HCT116 (cell line): ENCODE data around the gene PDLIM5. TPM values are rescaled to one million over a fixed set of nuclear protein-coding genes. Genes with fewer than 3 reads are reported as not detected.
A peak's percentile ranks its signal among the peaks of the same experiment; 100 is the strongest.

Experiments
- ATAC-seq: fragments of 200-7000 bp; cut with Tn5 transposase; 2 replicates; pipeline ENCODE4 v1.9.1; 2020; ENCODE audit warnings: mild to moderate bottlenecking, moderate library complexity
- BruUV-seq: library from RNA; stranded (reverse); fragments of 400-500 nt; replicated peaks from 2 replicates; lab custom pipeline; 2021; lab: Mats Ljungman, UMichigan
- CTCF ChIA-PET: fragments of 300-600 bp; sonication (Branson Sonifier 250); formaldehyde crosslinking; loops from one replicate; lab custom pipeline; 2021; ENCODE audit warnings: antibody characterized with exemption; lab: Charles Lee
- POLR2A ChIA-PET: fragments of 300-600, 350-600 bp; sonication (Branson Sonifier 250); formaldehyde crosslinking; loops from one replicate; lab custom pipeline; 2021; ENCODE audit warnings: antibody characterized with exemption; lab: Charles Lee
- RAD21 ChIA-PET, 2 experiments: fragments of 300-600 bp; sonication (Branson Sonifier 250); formaldehyde crosslinking; loops; one replicate each; lab custom pipeline; 2023; ENCODE audit warnings: low total read pairs in 2 of 2; ENCODE audit not compliant: uncharacterized antibody in 2 of 2, unreplicated experiment in 2 of 2, low non-redundant PET in 1 of 2; lab: Charles Lee
- DNase-seq: peaks from one replicate; pipeline ENCODE4 v3.0.0-alpha.2; 2010; ENCODE audit warnings: low read depth, low spot score
- H2AFZ ChIP-seq: fragments of 200-600 bp; shearing (Covaris generic), sonication (generic); 2 replicates; pipeline ENCODE4 v1.6.1; 2017; ENCODE audit warnings: low read depth, mixed run types, mixed read lengths, antibody characterized with exemption, low read length; ENCODE audit not compliant: poor library complexity, severe bottlenecking
- H3K27ac ChIP-seq: 2 replicates; pipeline ENCODE4 v1.5.1; 2012; ENCODE audit warnings: low read depth, low read length
- H3K27me3 ChIP-seq: fragments of 200-600 bp; sonication (generic); 2 replicates; pipeline ENCODE4 v1.6.1; 2016; ENCODE audit warnings: mixed run types, low read length, mixed read lengths; ENCODE audit not compliant: insufficient read depth
- H3K36me3 ChIP-seq, 2 experiments: fragments of 200-500 bp in 1 of 2; fragments of 200-600 bp in 1 of 2; sonication (Bioruptor generic) in 1 of 2; sonication (generic) in 1 of 2; 2 replicates each; pipeline versions ENCODE4 v1.5.1 to v1.6.1; 2014 to 2016; ENCODE audit warnings: low read length in 2 of 2, inconsistent platforms in 1 of 2, mixed read lengths in 1 of 2, mixed run types in 1 of 2; ENCODE audit not compliant: insufficient read depth in 2 of 2, control insufficient read depth in 1 of 2
- H3K4me1 ChIP-seq, 2 experiments: fragments of 200-600 bp in 1 of 2; sonication (generic) in 1 of 2; 2 replicates each; pipeline versions ENCODE4 v1.5.1 to v1.6.1; 2012 to 2017; ENCODE audit warnings: low read length in 2 of 2, inconsistent platforms in 1 of 2, mild to moderate bottlenecking in 1 of 2, mixed read lengths in 1 of 2, mixed run types in 1 of 2, moderate library complexity in 1 of 2; ENCODE audit not compliant: insufficient read depth in 2 of 2, control insufficient read depth in 1 of 2
- H3K4me2 ChIP-seq: fragments of 200-600 bp; sonication (generic); 2 replicates; pipeline ENCODE4 v1.6.1; 2017; ENCODE audit warnings: mixed run types, low read length, mixed read lengths
- H3K4me3 ChIP-seq, 2 experiments: fragments of 200-600 bp in 1 of 2; sonication (generic) in 1 of 2; replicated peaks in 1 of 2; 2 replicates each; pipeline ENCODE4 v1.5.1; 2011 to 2016; ENCODE audit warnings: low read length in 2 of 2, control low read depth in 1 of 2, low read depth in 1 of 2, mild to moderate bottlenecking in 1 of 2, mixed read lengths in 1 of 2, mixed run types in 1 of 2
- H3K79me2 ChIP-seq: fragments of 200-600 bp; sonication (generic); 2 replicates; pipeline ENCODE4 v1.6.1; 2017; ENCODE audit warnings: mild to moderate bottlenecking, mixed run types, low read length, moderate library complexity, mixed read lengths; ENCODE audit not compliant: insufficient read depth
- H3K9ac ChIP-seq: fragments of 200-600 bp; sonication (generic); 2 replicates; pipeline ENCODE4 v1.6.1; 2016; ENCODE audit warnings: low read length, mixed read lengths
- H3K9me2 ChIP-seq: fragments of 200-600 bp; sonication (generic), shearing (Covaris generic); 2 replicates; pipeline ENCODE4 v1.6.1; 2017; ENCODE audit warnings: mixed run types, mild to moderate bottlenecking, moderate library complexity; ENCODE audit not compliant: insufficient read depth
- H3K9me3 ChIP-seq, 2 experiments: fragments of 200-500 bp in 1 of 2; fragments of 200-600 bp in 1 of 2; sonication (Bioruptor generic) in 1 of 2; sonication (generic) in 1 of 2; 2 replicates each; pipeline ENCODE4 v1.6.1; 2014 to 2017; ENCODE audit warnings: low read length in 2 of 2, mixed read lengths in 2 of 2, inconsistent platforms in 1 of 2, low read depth in 1 of 2, mild to moderate bottlenecking in 1 of 2, mixed run types in 1 of 2, moderate library complexity in 1 of 2; ENCODE audit not compliant: control insufficient read depth in 1 of 2, insufficient read depth in 1 of 2
- H4K20me1 ChIP-seq: fragments of 200-600 bp; sonication (generic), shearing (Covaris generic); 2 replicates; pipeline ENCODE4 v1.6.1; 2017; ENCODE audit warnings: mixed run types, mild to moderate bottlenecking, moderate library complexity; ENCODE audit not compliant: insufficient read depth
- CBX3 ChIP-seq: IDR thresholded peaks from 2 replicates; pipeline ENCODE4 v1.6.1; 2012; ENCODE audit warnings: low read depth
- EGR1 ChIP-seq: IDR thresholded peaks from 2 replicates; pipeline ENCODE4 v1.6.1; 2012; ENCODE audit warnings: low read depth
- ELF1 ChIP-seq: IDR thresholded peaks from 2 replicates; pipeline ENCODE4 v1.6.1; 2012; ENCODE audit warnings: low read depth, borderline replicate concordance
- EZH2 ChIP-seq: fragments of 200-600 bp; sonication (generic); IDR thresholded peaks from 2 replicates; pipeline ENCODE4 v1.6.1; 2017; ENCODE audit warnings: antibody characterized with exemption, mixed run types
- EZH2phosphoT487 ChIP-seq: fragments of 200-600 bp; IDR thresholded peaks from 2 replicates; pipeline ENCODE4 v1.6.1; 2018; ENCODE audit warnings: antibody characterized with exemption, borderline replicate concordance
- JUND ChIP-seq: IDR thresholded peaks from 2 replicates; pipeline ENCODE4 v1.6.1; 2012
- POLR2A ChIP-seq: IDR thresholded peaks from 2 replicates; pipeline ENCODE4 v1.7.0; 2011; ENCODE audit warnings: borderline replicate concordance; ENCODE audit not compliant: insufficient read depth, insufficient read length; ENCODE audit errors: extremely low read depth
- RAD21 ChIP-seq: IDR thresholded peaks from 2 replicates; pipeline ENCODE4 v1.6.1; 2012; ENCODE audit warnings: low read depth, mild to moderate bottlenecking
- SP1 ChIP-seq: IDR thresholded peaks from 2 replicates; pipeline ENCODE4 v1.6.1; 2012; ENCODE audit warnings: low read depth
- SRF ChIP-seq: IDR thresholded peaks from 2 replicates; pipeline ENCODE4 v1.6.1; 2012; ENCODE audit warnings: low read depth
- TCF7L2 ChIP-seq: IDR thresholded peaks from 2 replicates; pipeline ENCODE4 v1.7.0; 2011; ENCODE audit warnings: borderline replicate concordance, inconsistent platforms; ENCODE audit not compliant: insufficient read depth, insufficient read length; ENCODE audit errors: extremely low read depth
- YY1 ChIP-seq: IDR thresholded peaks from 2 replicates; pipeline ENCODE4 v1.6.1; 2011; ENCODE audit warnings: low read length, low read depth, moderate library complexity, mild to moderate bottlenecking; ENCODE audit not compliant: insufficient replicate concordance; ENCODE audit errors: extremely low read depth
- ZBTB33 ChIP-seq: IDR thresholded peaks from 2 replicates; pipeline ENCODE4 v1.6.1; 2011; ENCODE audit warnings: mild to moderate bottlenecking, low read length, moderate library complexity; ENCODE audit not compliant: insufficient replicate concordance; ENCODE audit errors: extremely low read depth
- ZFX ChIP-seq: fragments of 450-650 bp; IDR thresholded peaks from 2 replicates; pipeline ENCODE4 v1.6.1; 2017
- ZNF274 ChIP-seq: fragments of 200-500 bp; sonication (Bioruptor generic); IDR thresholded peaks from 2 replicates; pipeline ENCODE4 v1.6.1; 2014; ENCODE audit warnings: mild to moderate bottlenecking, low read depth, low read length, inconsistent platforms
- intact Hi-C: fragments of 100-400 bp; cut with micrococcal nuclease; formaldehyde crosslinking; loops from 2 replicates; pipeline ENCODE4 v1.10.0; 2022
- total RNA-seq: library from RNA; stranded (reverse); gene quantifications from one replicate; pipeline ENCODE4 v1.2.1, GENCODE V29; 2021; ENCODE audit not compliant: unreplicated experiment
- TF ChIP-seq, protein P1 (sequence below), 3 experiments: fragments of 200-600 bp in 1 of 3; sonication (generic) in 1 of 3; IDR thresholded peaks in 2 of 3; conservative IDR thresholded peaks in 1 of 3; 2 replicates each; pipeline ENCODE4 v1.5.1; 2012 to 2017; ENCODE audit warnings: low read depth in 2 of 3, low read length in 2 of 3, antibody characterized with exemption in 1 of 3, borderline replicate concordance in 1 of 3, control low read depth in 1 of 3, mild to moderate bottlenecking in 1 of 3, mixed read lengths in 1 of 3, mixed run types in 1 of 3, moderate library complexity in 1 of 3; ENCODE audit not compliant: insufficient read depth in 1 of 3
- TF ChIP-seq, protein P2 (sequence below): IDR thresholded peaks from 2 replicates; pipeline ENCODE4 v1.6.1; 2012

Gene PDLIM5
- total RNA-seq, 1 experiment from 2014 or later = 130 TPM

GRCh38 chr4:94457692-94458106 is 6.0 kb downstream of the PDLIM5 start:
- H3K9me3 ChIP-seq = no peaks in the 10 kb centered on the region
- ChIA-PET RAD21 (no interaction called here), POLR2A (no interaction called here), CTCF (no interaction called here)
- H2AFZ ChIP-seq = no peak overlapping the region
- peaks cover 98% of the 10 kb centered on the region for H3K79me2 ChIP-seq
- H3K4me2 ChIP-seq = peak overlapping the region; percentile 14; the same call in 1 of the 2 replicates
- ATAC-seq = no peak
- H3K36me3 ChIP-seq = peaks cover 10 to 17% of the 10 kb centered on the region in 2 experiments; a peak in 3 of 4 replicates
- no peak overlapping the region for H3K9ac ChIP-seq
- intact Hi-C loops = no loop called here
- H3K27me3 ChIP-seq = no peaks in the 10 kb centered on the region
- H3K4me3 ChIP-seq = no peak overlapping the region
- no peak for DNase-seq
- H4K20me1 ChIP-seq = 0 out of 2 replicates have a peak, but pooled peaks cover 3% of the 10 kb centered on the region
- H3K27ac ChIP-seq = no peak overlapping the region
- H3K4me1 ChIP-seq = peaks cover 42 to 44% of the 10 kb centered on the region in 2 experiments
- no peak for TF ChIP-seq JUND
- TF ChIP-seq, protein P1, sequence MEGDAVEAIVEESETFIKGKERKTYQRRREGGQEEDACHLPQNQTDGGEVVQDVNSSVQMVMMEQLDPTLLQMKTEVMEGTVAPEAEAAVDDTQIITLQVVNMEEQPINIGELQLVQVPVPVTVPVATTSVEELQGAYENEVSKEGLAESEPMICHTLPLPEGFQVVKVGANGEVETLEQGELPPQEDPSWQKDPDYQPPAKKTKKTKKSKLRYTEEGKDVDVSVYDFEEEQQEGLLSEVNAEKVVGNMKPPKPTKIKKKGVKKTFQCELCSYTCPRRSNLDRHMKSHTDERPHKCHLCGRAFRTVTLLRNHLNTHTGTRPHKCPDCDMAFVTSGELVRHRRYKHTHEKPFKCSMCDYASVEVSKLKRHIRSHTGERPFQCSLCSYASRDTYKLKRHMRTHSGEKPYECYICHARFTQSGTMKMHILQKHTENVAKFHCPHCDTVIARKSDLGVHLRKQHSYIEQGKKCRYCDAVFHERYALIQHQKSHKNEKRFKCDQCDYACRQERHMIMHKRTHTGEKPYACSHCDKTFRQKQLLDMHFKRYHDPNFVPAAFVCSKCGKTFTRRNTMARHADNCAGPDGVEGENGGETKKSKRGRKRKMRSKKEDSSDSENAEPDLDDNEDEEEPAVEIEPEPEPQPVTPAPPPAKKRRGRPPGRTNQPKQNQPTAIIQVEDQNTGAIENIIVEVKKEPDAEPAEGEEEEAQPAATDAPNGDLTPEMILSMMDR (IDR thresholded peaks at IDR 0.05 in 2 of 3, conservative IDR thresholded peaks at IDR 0.05 in 1 of 3; ENCODE audit: borderline replicate concordance in 1 of 3, insufficient read depth in 1 of 3, low read depth in 2 of 3, low read length in 2 of 3) = no peak
- TF ChIP-seq ELF1 = no peak
- TF ChIP-seq RAD21 = no peak
- no peak for TF ChIP-seq POLR2A
- no peak for TF ChIP-seq YY1
- TF ChIP-seq EZH2phosphoT487 = no peak
- TF ChIP-seq CBX3 = no peak
- no peak for TF ChIP-seq ZNF274
- no peak for TF ChIP-seq TCF7L2
- TF ChIP-seq EZH2 = no peak
- no peak for TF ChIP-seq ZBTB33
- TF ChIP-seq, protein P2, sequence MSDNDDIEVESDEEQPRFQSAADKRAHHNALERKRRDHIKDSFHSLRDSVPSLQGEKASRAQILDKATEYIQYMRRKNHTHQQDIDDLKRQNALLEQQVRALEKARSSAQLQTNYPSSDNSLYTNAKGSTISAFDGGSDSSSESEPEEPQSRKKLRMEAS = no peak
- no peak for TF ChIP-seq SP1
- no peak for TF ChIP-seq ZFX
- TF ChIP-seq EGR1 = no peak
- TF ChIP-seq SRF = no peak
- no TSS peak for BruUV-seq
- no peaks in the 10 kb centered on the region for H3K9me2 ChIP-seq
